Transverse colon (tissue), 4 donors: ENCODE data around the gene KLK8. TPM values are rescaled to one million over a fixed set of nuclear protein-coding genes. Genes with fewer than 3 reads are reported as not detected.

Experiments used
- DNase-seq: peaks from one replicate; pipeline ENCODE4 v3.0.0-alpha.2; 2019
- H3K27ac ChIP-seq, 4 donors: fragments of 200-600 bp; sonication (generic); 2 replicates each; pipeline ENCODE4 v1.5.1; 2016 to 2018; ENCODE audit warnings: inconsistent platforms in 4 of 4
- H3K27me3 ChIP-seq: fragments of 200-600 bp; sonication (generic); 2 replicates; pipeline ENCODE4 v1.5.1; 2017; ENCODE audit warnings: inconsistent platforms
- H3K36me3 ChIP-seq, 4 donors: fragments of 200-600 bp; sonication (generic); 2 replicates each; pipeline ENCODE4 v1.5.1; 2017 to 2019; ENCODE audit warnings: inconsistent platforms in 4 of 4
- H3K4me1 ChIP-seq, 4 donors: fragments of 200-600 bp; sonication (generic); 2 replicates each; pipeline ENCODE4 v1.5.1; 2017 to 2020; ENCODE audit warnings: inconsistent platforms in 4 of 4
- H3K4me3 ChIP-seq, 4 donors: fragments of 200-600 bp; sonication (generic); 1 replicate in 1 of 4; 2 replicates in 3 of 4; pipeline versions ENCODE4 v1.5.1 to v1.6.1; 2017 to 2019; ENCODE audit warnings: inconsistent platforms in 4 of 4
- H3K9me3 ChIP-seq, 2 donors: fragments of 200-600 bp; sonication (generic); 2 replicates each; pipeline ENCODE4 v1.5.1; 2017 to 2019; ENCODE audit warnings: inconsistent platforms in 2 of 2
- CTCF ChIP-seq, 5 experiments: fragments of 200-600 bp in 3 of 5; fragments of 450-650 bp in 2 of 5; sonication (generic) in 3 of 5; IDR thresholded peaks; 1 replicate in 2 of 5; 2 replicates in 3 of 5; pipeline ENCODE4 v1.5.1; 2016 to 2017; ENCODE audit warnings: antibody characterized with exemption in 5 of 5, inconsistent platforms in 3 of 5, mild to moderate bottlenecking in 2 of 5, moderate library complexity in 1 of 5
- EP300 ChIP-seq: sonication (generic); formaldehyde crosslinking; IDR thresholded peaks from one replicate; pipeline ENCODE4 v1.6.1; 2017; ENCODE audit warnings: antibody characterized with exemption, low read depth
- POLR2A ChIP-seq: fragments of 450-650 bp; IDR thresholded peaks from one replicate; pipeline ENCODE4 v1.6.1; 2016; ENCODE audit warnings: antibody characterized with exemption, mild to moderate bottlenecking, moderate library complexity
- POLR2AphosphoS5 ChIP-seq, 3 donors: sonication (generic); formaldehyde crosslinking; IDR thresholded peaks; one replicate each; pipeline ENCODE4 v1.6.1; 2016; ENCODE audit warnings: antibody characterized with exemption in 3 of 3
- WGBS, 2 donors: methylation state at CpG; one replicate each; pipeline ENCODE4 v1.1.5; 2018; ENCODE audit warnings: low coverage in 1 of 2; 5-methylcytosine and 5-hydroxymethylcytosine counted together
- in situ Hi-C, 4 donors: fragments of 200-750 bp; cut with MboI; loops; one replicate each; pipeline versions ENCODE4 v1.15.0 to v1.15.1; 2017; ENCODE audit warnings: low sequenced_read_pairs in 3 of 4, low pct_ligation_motif_present in 1 of 4, low pct_unique_long_range_greater_than_20kb in 1 of 4
- intact Hi-C: fragments of 100-400 bp; cut with DNase I; formaldehyde crosslinking; loops from one replicate; pipeline ENCODE4 v1.15.1; 2023; ENCODE audit warnings: low total_unique reads
- total RNA-seq, 4 donors: library from RNA; depleted of rRNA; stranded (reverse); fragments of >200 nt; gene quantifications; one replicate each; pipeline ENCODE4 v1.1.0, GENCODE V29; 2016

The KLK8 gene
- total RNA-seq, 4 donors from 2014 or later = not detected

GRCh38 chr19:50969413-50969760 lies 32.0 kb downstream of the KLK8 start, which contains the start of gene KLK6:
Gene KLK6, minus strand, starts transcription at chr19:50969591. Its CDS starts 1,487 bp downstream, at chr19:50968104.
- no peak for DNase-seq
- WGBS, 2 donors = 74% methylated on average over 15 of the region's 19 CpGs; no CpG with 5 or more reads in 1 of the 2 donors
- intact Hi-C loops = no loop called here
- Histone ChIP-seq H3K36me3 (no peaks in the 10 kb centered on the region), H3K4me1 (no peaks in the 10 kb centered on the region), H3K9me3 (no peaks in the 10 kb centered on the region), H3K27me3 (peaks cover 44% of the 10 kb centered on the region), H3K27ac (no peak within 1 kb of the TSS), H3K4me3 (no peak within 1 kb of the TSS)
- TF ChIP-seq EP300 (no peak), CTCF (IDR thresholded peaks at IDR 0.05) (no peak), POLR2AphosphoS5 (IDR thresholded peaks at IDR 0.05) (no peak), POLR2A (no peak)
- in situ Hi-C loops = no loop called here

- 36% methylated on average over 7 of the region's 7 CpGs; no CpG with 5 or more reads in 1 of the 2 donors for WGBS, 2 donors
- TF ChIP-seq EP300 = no peak
- TF ChIP-seq POLR2A = no peak
- no peak for TF ChIP-seq CTCF (IDR thresholded peaks at IDR 0.05)
- TF ChIP-seq POLR2AphosphoS5 (IDR thresholded peaks at IDR 0.05) = no peak
- Histone ChIP-seq H3K36me3 (no peaks in the 10 kb centered on the region), H3K4me1 (no peaks in the 10 kb centered on the region), H3K4me3 (no peak overlapping the region), H3K9me3 (no peaks in the 10 kb centered on the region), H3K27me3 (peaks cover 40% of the 10 kb centered on the region), H3K27ac (no peak overlapping the region)
- intact Hi-C loops = no loop called here
- DNase-seq = no peak
- in situ Hi-C loops = no loop called here
Observed at GRCh38 chr19:50968716-50969412, 32.5 kb downstream of the KLK8 start.

GRCh38 chr19:50967929-50968715 lies 33.3 kb downstream of the KLK8 start:
- H3K27ac ChIP-seq = no peak overlapping the region
- in situ Hi-C loops (no loop called here), intact Hi-C loops (no loop called here)
- 41 to 46% methylated on average over 5 to 20 of the region's 20 CpGs for WGBS, 2 donors
- no peak for TF ChIP-seq CTCF (IDR thresholded peaks at IDR 0.05)
- no peak for TF ChIP-seq POLR2A
- no peak for TF ChIP-seq POLR2AphosphoS5 (IDR thresholded peaks at IDR 0.05)
- no peak for TF ChIP-seq EP300
- no peaks in the 10 kb centered on the region for H3K36me3 ChIP-seq
- H3K9me3 ChIP-seq = no peaks in the 10 kb centered on the region
- H3K4me1 ChIP-seq = no peaks in the 10 kb centered on the region
- peaks cover 40% of the 10 kb centered on the region for H3K27me3 ChIP-seq
- DNase-seq = no peak
- H3K4me3 ChIP-seq = no peak overlapping the region

GRCh38 chr19:50964266-50964665 lies 37.1 kb downstream of the KLK8 start:
- no peak overlapping the region for H3K27ac ChIP-seq
- intact Hi-C loops = no loop called here
- DNase-seq = no peak
- peaks cover 23% of the 10 kb centered on the region for H3K27me3 ChIP-seq
- no peaks in the 10 kb centered on the region for H3K9me3 ChIP-seq
- H3K36me3 ChIP-seq = no peaks in the 10 kb centered on the region
- in situ Hi-C loops = no loop called here
- no peak overlapping the region for H3K4me3 ChIP-seq
- H3K4me1 ChIP-seq = no peaks in the 10 kb centered on the region
- 33 to 64% methylated on average over 3 of the region's 3 CpGs for WGBS, 2 donors
- TF ChIP-seq EP300 (no peak), POLR2A (no peak), POLR2AphosphoS5 (IDR thresholded peaks at IDR 0.05) (no peak), CTCF (IDR thresholded peaks at IDR 0.05) (no peak)
